GM13976 (cell line): ENCODE results near the gene RBM3.
"Not testable (repeated sequence)": the region's sequence is repeated elsewhere in the genome, so short reads cannot be mapped to it uniquely, and the experiment has no call there.

Experiments
- DNase-seq: peaks from one replicate; pipeline ENCODE4 v3.0.0; 2012; ENCODE audit warnings: low spot score
- in situ Hi-C: fragments of 300-500 bp; cut with MboI; formaldehyde crosslinking; loops from one replicate; pipeline ENCODE4 v1.12.0; 2022; ENCODE audit warnings: low sequenced_read_pairs, mixed read lengths, inconsistent platforms; ENCODE audit not compliant: unreplicated experiment
- TF ChIP-seq, protein P1 (sequence below): IDR thresholded peaks from 2 replicates; pipeline ENCODE4 v1.5.1; 2012; ENCODE audit warnings: borderline replicate concordance, mild to moderate bottlenecking; ENCODE audit not compliant: insufficient read depth; ENCODE audit errors: extremely low read depth, missing control alignments, control extremely low read depth

The RBM3 gene

DNA sequence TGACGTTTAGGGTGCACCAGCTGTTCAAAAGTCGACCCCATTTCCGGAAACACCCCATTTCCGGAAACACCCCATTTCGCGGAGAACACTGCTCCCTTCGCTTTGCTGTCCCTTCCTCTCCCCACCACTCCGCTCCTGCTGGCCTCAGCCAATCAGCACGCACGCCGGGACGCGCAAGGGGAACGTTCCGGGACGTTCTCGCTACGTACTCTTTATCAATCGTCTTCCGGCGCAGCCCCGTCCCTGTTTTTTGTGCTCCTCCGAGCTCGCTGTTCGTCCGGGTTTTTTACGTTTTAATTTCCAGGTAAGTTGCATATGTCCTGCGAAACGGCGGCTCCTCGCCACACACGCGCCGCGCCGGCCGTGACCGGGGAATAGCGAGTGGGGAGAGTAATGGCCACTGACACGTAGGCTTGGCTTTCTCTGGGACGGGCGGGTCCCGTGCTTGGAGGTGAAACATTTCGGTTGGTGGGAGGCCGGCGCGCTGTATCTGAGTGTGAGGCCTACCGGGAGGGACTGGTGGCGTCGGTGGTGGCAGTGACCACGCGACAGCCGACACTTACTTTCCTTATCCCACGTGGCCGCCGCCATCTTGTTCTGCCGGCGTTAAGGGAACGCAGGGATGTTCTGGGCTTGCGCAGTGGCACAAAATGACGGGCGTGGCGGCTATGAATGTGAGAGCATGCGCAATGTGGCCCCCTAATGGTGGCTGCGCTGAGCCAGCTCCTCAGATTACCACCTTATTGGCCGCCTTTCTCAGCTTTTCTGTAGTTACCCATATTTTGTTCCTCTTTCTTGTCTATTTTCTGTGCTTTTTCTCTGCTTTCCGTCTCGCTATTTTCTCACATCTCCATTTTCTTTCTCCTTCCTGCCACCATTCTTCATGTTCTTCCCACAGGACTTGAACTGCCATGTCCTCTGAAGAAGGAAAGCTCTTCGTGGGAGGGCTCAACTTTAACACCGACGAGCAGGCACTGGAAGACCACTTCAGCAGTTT, at the start of gene RBM3:
TSS of gene RBM3 (plus strand) at position 215 of the 997 bp plus-strand sequence. CDS start at position 912, 697 bp downstream.
- in situ Hi-C loops = no loop called here
- TF ChIP-seq, protein P1, sequence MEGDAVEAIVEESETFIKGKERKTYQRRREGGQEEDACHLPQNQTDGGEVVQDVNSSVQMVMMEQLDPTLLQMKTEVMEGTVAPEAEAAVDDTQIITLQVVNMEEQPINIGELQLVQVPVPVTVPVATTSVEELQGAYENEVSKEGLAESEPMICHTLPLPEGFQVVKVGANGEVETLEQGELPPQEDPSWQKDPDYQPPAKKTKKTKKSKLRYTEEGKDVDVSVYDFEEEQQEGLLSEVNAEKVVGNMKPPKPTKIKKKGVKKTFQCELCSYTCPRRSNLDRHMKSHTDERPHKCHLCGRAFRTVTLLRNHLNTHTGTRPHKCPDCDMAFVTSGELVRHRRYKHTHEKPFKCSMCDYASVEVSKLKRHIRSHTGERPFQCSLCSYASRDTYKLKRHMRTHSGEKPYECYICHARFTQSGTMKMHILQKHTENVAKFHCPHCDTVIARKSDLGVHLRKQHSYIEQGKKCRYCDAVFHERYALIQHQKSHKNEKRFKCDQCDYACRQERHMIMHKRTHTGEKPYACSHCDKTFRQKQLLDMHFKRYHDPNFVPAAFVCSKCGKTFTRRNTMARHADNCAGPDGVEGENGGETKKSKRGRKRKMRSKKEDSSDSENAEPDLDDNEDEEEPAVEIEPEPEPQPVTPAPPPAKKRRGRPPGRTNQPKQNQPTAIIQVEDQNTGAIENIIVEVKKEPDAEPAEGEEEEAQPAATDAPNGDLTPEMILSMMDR = peak; percentile 34
- peak; percentile 88 for DNase-seq

DNA sequence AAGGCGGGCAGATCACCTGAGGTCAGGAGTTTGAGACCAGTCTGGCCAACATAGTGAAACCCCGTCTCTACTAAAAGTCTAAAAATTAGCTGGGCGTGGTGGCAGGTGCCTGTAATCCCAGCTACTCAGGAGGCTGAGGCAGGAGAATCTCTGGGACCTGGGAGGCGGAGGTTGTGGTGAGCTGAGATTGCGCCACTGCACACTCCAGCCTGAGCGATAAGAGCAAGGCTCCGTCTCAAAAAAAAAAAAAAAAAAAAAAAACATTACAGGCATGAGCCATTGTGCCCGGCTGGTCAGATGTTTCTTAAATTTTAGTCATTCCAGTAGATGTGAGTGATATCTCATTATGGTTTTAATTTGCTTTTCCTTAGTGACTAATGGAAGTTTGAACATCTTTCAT, 48.4 kb upstream of the RBM3 start:
- in situ Hi-C loops, DNase-seq: not testable (repeated sequence)

DNA sequence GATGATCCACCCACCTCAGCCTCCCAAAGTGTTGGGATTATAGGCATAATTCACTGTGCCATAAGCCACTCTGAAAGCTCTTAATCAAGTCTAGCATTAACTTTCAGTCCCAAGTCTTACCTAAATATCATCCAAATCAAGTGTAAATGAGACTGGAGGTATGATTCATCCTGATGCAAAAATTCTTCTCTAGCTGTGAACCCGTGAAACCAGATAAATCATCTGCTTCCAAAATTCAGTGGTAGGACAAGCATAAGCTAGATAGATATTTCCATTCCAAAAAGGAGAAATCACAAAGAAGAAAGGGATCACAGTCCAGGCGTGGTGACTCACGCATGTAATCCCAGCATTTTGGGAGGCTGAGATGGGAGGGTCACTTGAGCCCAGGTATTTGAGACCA, 43.5 kb upstream of the RBM3 start:
- DNase-seq = no peak
- TF ChIP-seq, protein P1 = no peak
- in situ Hi-C loops = no loop called here

DNA sequence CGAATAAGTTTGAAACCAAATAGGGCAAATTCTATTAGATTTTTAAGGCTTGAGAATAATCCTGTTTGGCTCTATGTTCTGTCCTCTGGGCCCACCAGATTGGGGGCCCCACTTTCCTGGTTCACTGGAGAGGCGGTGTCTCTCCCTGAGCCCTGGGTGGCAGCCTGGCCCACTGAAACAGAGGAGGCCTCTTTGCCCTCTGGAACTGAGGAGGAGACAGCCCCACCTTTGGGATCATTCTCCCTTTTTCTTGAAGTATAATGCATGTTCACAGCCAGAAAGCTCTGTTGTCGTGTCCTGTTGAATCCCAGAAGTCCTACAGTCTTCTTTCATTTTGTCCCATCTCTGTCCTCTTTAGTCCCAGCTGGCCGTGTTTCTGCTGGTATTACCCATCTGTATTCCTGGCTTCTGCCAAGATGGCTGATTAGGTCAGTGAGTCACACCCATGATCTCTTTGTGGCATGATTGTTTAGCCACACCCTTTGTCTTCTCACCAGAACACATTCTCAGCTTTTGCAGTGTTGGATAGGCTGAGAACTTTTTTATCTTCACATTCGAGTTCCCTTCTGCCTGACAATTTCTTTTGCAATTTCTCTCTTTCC, 42.8 kb upstream of the RBM3 start:
- TF ChIP-seq, protein P1 = no peak
- DNase-seq = no peak
- in situ Hi-C loops = no loop called here

DNA sequence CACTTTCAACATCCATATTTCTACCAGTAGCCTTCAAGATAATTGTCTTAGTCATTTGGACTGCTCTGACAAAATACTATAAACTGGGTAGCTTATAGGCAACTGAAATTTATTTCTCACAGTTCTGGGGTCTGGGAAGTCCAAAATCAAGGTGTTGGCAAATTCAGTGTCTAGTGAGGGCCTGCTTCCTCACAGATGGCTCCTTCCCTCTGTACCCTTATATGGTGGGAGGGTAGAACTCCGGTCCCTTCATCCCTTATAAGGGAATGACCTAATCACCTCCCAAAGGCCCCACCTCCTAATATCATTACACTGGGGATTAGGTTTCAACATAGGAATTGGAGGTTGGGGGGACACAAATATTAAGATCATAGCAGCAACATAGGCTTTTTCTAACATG, 42.1 kb upstream of the RBM3 start:
- TF ChIP-seq, protein P1 = no peak
- in situ Hi-C loops = no loop called here
- DNase-seq = no peak

DNA sequence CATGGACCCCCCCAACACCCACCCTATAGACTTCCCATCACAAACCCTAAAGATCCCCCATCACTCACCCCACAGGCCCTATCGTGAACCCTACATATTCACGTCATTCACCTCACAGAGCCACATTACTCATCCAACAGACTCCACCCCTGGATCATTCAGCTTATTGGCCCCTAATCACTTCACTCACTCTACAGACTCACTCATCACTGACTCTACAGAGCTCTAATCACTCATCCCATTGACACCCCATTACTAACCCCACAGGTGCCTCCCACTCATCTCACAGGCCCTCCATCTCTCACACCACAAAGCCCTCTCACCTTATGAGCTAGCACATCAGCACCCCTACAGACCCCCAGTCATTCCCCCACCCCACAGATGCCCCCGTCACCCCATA, 41.1 kb upstream of the RBM3 start:
- in situ Hi-C loops = no loop called here

More for the DNA sequence above, 41.1 kb upstream of the RBM3 start:
- DNase-seq = no peak
- TF ChIP-seq, protein P1 = no peak
